ENCODE results near the gene JAM2. TPM values are rescaled to one million over a fixed set of nuclear protein-coding genes. Genes with fewer than 3 reads are reported as not detected.

JAM2 gene
- total RNA-seq, 1 experiment from 2014 or later: 4.8 TPM

DNA sequence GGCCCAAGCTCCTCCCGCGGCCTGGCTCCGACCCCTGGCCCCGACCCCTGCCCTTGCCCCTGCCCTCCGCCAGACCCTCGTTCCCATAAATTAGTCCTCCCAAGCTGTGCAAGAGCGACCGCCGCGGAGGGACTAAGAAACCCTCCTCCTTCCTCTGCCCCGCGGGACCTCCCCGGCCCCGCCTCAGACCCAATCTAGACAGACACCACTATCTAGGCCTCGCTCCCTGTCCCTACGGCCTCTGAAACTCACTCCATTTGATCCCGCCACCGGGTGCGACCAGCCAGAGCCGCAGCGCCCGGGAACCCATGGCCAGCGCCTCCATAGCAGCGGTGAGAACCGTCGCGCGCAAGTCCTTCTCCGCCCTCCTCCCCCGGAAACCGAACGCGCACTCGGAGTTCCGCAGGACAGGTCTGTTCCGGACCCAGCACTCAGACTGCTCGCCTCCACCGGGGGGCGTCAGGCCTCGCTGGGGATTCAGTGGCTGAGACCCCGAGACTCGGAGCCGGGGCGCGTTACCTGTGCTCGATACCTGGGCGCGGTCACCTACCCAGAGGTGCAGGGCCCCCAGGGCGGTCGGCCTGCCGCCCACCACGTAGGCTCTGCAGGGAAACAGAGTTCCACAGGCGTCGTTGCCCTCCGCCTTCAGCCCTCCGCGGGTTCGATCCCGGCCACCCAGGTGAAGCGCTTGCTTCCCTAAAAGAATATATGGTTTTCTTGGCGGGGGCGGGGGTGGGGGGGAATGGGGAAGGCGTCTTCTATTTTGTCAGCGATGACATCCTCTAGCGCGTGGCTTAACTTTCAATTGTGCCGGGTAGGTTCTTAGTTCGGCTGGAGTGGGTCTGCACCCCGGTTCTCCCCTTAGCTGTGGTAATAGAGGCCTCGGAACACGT lies 31.7 kb upstream of the JAM2 start, which contains the start of gene MRPL39 (continued):
- TF ChIP-seq, protein P1, sequence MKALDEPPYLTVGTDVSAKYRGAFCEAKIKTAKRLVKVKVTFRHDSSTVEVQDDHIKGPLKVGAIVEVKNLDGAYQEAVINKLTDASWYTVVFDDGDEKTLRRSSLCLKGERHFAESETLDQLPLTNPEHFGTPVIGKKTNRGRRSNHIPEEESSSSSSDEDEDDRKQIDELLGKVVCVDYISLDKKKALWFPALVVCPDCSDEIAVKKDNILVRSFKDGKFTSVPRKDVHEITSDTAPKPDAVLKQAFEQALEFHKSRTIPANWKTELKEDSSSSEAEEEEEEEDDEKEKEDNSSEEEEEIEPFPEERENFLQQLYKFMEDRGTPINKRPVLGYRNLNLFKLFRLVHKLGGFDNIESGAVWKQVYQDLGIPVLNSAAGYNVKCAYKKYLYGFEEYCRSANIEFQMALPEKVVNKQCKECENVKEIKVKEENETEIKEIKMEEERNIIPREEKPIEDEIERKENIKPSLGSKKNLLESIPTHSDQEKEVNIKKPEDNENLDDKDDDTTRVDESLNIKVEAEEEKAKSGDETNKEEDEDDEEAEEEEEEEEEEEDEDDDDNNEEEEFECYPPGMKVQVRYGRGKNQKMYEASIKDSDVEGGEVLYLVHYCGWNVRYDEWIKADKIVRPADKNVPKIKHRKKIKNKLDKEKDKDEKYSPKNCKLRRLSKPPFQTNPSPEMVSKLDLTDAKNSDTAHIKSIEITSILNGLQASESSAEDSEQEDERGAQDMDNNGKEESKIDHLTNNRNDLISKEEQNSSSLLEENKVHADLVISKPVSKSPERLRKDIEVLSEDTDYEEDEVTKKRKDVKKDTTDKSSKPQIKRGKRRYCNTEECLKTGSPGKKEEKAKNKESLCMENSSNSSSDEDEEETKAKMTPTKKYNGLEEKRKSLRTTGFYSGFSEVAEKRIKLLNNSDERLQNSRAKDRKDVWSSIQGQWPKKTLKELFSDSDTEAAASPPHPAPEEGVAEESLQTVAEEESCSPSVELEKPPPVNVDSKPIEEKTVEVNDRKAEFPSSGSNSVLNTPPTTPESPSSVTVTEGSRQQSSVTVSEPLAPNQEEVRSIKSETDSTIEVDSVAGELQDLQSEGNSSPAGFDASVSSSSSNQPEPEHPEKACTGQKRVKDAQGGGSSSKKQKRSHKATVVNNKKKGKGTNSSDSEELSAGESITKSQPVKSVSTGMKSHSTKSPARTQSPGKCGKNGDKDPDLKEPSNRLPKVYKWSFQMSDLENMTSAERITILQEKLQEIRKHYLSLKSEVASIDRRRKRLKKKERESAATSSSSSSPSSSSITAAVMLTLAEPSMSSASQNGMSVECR (CRISPR knock-in tag; IDR thresholded peaks at IDR 0.05; ENCODE audit: borderline replicate concordance): peak; percentile 94
- TF ChIP-seq, protein P2, sequence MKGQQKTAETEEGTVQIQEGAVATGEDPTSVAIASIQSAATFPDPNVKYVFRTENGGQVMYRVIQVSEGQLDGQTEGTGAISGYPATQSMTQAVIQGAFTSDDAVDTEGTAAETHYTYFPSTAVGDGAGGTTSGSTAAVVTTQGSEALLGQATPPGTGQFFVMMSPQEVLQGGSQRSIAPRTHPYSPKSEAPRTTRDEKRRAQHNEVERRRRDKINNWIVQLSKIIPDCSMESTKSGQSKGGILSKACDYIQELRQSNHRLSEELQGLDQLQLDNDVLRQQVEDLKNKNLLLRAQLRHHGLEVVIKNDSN (CRISPR knock-in tag; IDR thresholded peaks at IDR 0.05): peak; percentile 61; the same call in 1 of the 2 replicates
- TF ChIP-seq ESRRA (CRISPR knock-in tag; IDR thresholded peaks at IDR 0.05; ENCODE audit: borderline replicate concordance): 0 out of 2 replicates have a peak, but pooled peaks have one; percentile 62
- TF ChIP-seq, protein P3, sequence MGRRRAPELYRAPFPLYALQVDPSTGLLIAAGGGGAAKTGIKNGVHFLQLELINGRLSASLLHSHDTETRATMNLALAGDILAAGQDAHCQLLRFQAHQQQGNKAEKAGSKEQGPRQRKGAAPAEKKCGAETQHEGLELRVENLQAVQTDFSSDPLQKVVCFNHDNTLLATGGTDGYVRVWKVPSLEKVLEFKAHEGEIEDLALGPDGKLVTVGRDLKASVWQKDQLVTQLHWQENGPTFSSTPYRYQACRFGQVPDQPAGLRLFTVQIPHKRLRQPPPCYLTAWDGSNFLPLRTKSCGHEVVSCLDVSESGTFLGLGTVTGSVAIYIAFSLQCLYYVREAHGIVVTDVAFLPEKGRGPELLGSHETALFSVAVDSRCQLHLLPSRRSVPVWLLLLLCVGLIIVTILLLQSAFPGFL (CRISPR knock-in tag; IDR thresholded peaks at IDR 0.05; ENCODE audit: borderline replicate concordance): 0 out of 2 replicates have a peak, but pooled peaks have one; percentile 62
- TF ChIP-seq GRHL2 (CRISPR knock-in tag; IDR thresholded peaks at IDR 0.05; ENCODE audit: insufficient replicate concordance, severe bottlenecking): no peak
- TF ChIP-seq, protein P4, sequence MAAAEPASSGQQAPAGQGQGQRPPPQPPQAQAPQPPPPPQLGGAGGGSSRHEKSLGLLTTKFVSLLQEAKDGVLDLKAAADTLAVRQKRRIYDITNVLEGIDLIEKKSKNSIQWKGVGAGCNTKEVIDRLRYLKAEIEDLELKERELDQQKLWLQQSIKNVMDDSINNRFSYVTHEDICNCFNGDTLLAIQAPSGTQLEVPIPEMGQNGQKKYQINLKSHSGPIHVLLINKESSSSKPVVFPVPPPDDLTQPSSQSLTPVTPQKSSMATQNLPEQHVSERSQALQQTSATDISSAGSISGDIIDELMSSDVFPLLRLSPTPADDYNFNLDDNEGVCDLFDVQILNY (CRISPR knock-in tag; IDR thresholded peaks at IDR 0.05): no peak
- TF ChIP-seq, protein P5, sequence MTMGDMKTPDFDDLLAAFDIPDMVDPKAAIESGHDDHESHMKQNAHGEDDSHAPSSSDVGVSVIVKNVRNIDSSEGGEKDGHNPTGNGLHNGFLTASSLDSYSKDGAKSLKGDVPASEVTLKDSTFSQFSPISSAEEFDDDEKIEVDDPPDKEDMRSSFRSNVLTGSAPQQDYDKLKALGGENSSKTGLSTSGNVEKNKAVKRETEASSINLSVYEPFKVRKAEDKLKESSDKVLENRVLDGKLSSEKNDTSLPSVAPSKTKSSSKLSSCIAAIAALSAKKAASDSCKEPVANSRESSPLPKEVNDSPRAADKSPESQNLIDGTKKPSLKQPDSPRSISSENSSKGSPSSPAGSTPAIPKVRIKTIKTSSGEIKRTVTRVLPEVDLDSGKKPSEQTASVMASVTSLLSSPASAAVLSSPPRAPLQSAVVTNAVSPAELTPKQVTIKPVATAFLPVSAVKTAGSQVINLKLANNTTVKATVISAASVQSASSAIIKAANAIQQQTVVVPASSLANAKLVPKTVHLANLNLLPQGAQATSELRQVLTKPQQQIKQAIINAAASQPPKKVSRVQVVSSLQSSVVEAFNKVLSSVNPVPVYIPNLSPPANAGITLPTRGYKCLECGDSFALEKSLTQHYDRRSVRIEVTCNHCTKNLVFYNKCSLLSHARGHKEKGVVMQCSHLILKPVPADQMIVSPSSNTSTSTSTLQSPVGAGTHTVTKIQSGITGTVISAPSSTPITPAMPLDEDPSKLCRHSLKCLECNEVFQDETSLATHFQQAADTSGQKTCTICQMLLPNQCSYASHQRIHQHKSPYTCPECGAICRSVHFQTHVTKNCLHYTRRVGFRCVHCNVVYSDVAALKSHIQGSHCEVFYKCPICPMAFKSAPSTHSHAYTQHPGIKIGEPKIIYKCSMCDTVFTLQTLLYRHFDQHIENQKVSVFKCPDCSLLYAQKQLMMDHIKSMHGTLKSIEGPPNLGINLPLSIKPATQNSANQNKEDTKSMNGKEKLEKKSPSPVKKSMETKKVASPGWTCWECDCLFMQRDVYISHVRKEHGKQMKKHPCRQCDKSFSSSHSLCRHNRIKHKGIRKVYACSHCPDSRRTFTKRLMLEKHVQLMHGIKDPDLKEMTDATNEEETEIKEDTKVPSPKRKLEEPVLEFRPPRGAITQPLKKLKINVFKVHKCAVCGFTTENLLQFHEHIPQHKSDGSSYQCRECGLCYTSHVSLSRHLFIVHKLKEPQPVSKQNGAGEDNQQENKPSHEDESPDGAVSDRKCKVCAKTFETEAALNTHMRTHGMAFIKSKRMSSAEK (CRISPR knock-in tag; IDR thresholded peaks at IDR 0.05; ENCODE audit: borderline replicate concordance): no peak
- TF ChIP-seq SOX15 (CRISPR knock-in tag; IDR thresholded peaks at IDR 0.05): no peak
- TF ChIP-seq TEAD1 (CRISPR knock-in tag; IDR thresholded peaks at IDR 0.05): peak; percentile 89
- TF ChIP-seq, protein P6, sequence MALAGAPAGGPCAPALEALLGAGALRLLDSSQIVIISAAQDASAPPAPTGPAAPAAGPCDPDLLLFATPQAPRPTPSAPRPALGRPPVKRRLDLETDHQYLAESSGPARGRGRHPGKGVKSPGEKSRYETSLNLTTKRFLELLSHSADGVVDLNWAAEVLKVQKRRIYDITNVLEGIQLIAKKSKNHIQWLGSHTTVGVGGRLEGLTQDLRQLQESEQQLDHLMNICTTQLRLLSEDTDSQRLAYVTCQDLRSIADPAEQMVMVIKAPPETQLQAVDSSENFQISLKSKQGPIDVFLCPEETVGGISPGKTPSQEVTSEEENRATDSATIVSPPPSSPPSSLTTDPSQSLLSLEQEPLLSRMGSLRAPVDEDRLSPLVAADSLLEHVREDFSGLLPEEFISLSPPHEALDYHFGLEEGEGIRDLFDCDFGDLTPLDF (CRISPR knock-in tag; IDR thresholded peaks at IDR 0.05): 0 out of 2 replicates have a peak, but pooled peaks have one; percentile 67
- TF ChIP-seq, protein P7, sequence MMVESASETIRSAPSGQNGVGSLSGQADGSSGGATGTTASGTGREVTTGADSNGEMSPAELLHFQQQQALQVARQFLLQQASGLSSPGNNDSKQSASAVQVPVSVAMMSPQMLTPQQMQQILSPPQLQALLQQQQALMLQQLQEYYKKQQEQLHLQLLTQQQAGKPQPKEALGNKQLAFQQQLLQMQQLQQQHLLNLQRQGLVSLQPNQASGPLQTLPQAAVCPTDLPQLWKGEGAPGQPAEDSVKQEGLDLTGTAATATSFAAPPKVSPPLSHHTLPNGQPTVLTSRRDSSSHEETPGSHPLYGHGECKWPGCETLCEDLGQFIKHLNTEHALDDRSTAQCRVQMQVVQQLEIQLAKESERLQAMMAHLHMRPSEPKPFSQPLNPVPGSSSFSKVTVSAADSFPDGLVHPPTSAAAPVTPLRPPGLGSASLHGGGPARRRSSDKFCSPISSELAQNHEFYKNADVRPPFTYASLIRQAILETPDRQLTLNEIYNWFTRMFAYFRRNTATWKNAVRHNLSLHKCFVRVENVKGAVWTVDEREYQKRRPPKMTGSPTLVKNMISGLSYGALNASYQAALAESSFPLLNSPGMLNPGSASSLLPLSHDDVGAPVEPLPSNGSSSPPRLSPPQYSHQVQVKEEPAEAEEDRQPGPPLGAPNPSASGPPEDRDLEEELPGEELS (CRISPR knock-in tag; IDR thresholded peaks at IDR 0.05): peak; percentile 60; the same call in 1 of the 2 replicates
- TF ChIP-seq, protein P8, sequence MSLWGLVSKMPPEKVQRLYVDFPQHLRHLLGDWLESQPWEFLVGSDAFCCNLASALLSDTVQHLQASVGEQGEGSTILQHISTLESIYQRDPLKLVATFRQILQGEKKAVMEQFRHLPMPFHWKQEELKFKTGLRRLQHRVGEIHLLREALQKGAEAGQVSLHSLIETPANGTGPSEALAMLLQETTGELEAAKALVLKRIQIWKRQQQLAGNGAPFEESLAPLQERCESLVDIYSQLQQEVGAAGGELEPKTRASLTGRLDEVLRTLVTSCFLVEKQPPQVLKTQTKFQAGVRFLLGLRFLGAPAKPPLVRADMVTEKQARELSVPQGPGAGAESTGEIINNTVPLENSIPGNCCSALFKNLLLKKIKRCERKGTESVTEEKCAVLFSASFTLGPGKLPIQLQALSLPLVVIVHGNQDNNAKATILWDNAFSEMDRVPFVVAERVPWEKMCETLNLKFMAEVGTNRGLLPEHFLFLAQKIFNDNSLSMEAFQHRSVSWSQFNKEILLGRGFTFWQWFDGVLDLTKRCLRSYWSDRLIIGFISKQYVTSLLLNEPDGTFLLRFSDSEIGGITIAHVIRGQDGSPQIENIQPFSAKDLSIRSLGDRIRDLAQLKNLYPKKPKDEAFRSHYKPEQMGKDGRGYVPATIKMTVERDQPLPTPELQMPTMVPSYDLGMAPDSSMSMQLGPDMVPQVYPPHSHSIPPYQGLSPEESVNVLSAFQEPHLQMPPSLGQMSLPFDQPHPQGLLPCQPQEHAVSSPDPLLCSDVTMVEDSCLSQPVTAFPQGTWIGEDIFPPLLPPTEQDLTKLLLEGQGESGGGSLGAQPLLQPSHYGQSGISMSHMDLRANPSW (CRISPR knock-in tag; conservative IDR thresholded peaks at IDR 0.05; ENCODE audit: low read depth): no peak
- TF ChIP-seq ZNF671 (CRISPR knock-in tag; IDR thresholded peaks at IDR 0.05): no peak
- peak; percentile 95 for TF ChIP-seq FOXK1 (CRISPR knock-in tag; IDR thresholded peaks at IDR 0.05)

Measured in WTC11 (cell line).